HFFc6 (cell line): Measurements from ENCODE around the gene TCERG1L. TPM values are rescaled to one million over a fixed set of nuclear protein-coding genes. Genes with fewer than 3 reads are reported as not detected.
"Not testable (repeated sequence)": the region's sequence is repeated elsewhere in the genome, so short reads cannot be mapped to it uniquely, and the experiment has no call there.

Experiments
- DNase-seq: peaks from one replicate; pipeline ENCODE4 v3.0.0-alpha.2; 2018
- H3K27ac Mint-ChIP-seq: 2 replicates; pipeline ENCODE4 v1.8.0; 2020; ENCODE audit warnings: mild to moderate bottlenecking, mixed read lengths
- H3K27me3 Mint-ChIP-seq: 2 replicates; pipeline ENCODE4 v1.8.0; 2021; ENCODE audit warnings: mild to moderate bottlenecking, moderate library complexity, mixed read lengths; ENCODE audit not compliant: insufficient read depth
- H3K36me3 Mint-ChIP-seq: 2 replicates; pipeline ENCODE4 v1.8.0; 2021; ENCODE audit warnings: low read depth, mixed read lengths
- H3K4me1 Mint-ChIP-seq: 2 replicates; pipeline ENCODE4 v1.8.0; 2020; ENCODE audit warnings: low read depth, mixed read lengths
- H3K4me3 Mint-ChIP-seq: 2 replicates; pipeline ENCODE4 v1.8.0; 2020; ENCODE audit warnings: mild to moderate bottlenecking, moderate library complexity, mixed read lengths
- H3K9me3 Mint-ChIP-seq: 2 replicates; pipeline ENCODE4 v1.8.0; 2020; ENCODE audit warnings: mild to moderate bottlenecking, mixed read lengths
- CTCF ChIP-seq: fragments of 200-600 bp; sonication (generic); IDR thresholded peaks from 2 replicates; pipeline ENCODE4 v1.5.0; 2021; ENCODE audit warnings: antibody characterized with exemption, mild to moderate bottlenecking
- total RNA-seq, 6 experiments: library from RNA; stranded (reverse); fragmentation: NEBNext Ultra II Directional; extraction: Animal tissue kit (Norgen Biotek cat#: 25700); gene quantifications; 2 replicates in 1 of 6; 3 replicates in 5 of 6; pipeline ENCODE4 v1.2.3, GENCODE V29; 2021

TCERG1L gene
- total RNA-seq, 6 experiments from 2014 or later, result 0.09 TPM; not detected in 5

DNA sequence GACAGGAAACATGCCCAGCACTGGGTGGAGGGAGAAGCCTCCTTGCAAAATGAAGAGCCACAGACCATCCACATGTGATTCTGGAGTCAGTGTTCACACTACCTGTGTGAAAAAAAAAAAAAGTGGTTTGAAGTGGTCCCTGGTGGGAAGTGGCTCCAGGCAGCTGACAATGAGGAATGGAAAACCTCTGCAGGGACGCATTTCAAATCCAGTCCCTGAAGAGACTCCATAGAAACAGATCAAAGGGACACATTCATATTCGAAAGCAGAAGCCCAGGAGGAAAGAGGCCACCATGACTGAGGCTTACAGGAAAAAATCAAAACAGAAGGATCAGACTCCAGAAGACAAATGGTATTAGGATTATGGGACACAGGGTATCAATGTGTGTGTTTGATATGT is 11.5 kb upstream of the TCERG1L start:
- DNase-seq, result no peak
- no peak overlapping the region for H3K4me3 Mint-ChIP-seq
- no peak for TF ChIP-seq CTCF
- H3K27ac Mint-ChIP-seq, result no peak overlapping the region
- H3K9me3 Mint-ChIP-seq, result peaks cover 65% of the 10 kb centered on the region
- peaks cover 4% of the 10 kb centered on the region for H3K27me3 Mint-ChIP-seq
- peaks cover 14% of the 10 kb centered on the region for H3K36me3 Mint-ChIP-seq
- no peaks in the 10 kb centered on the region for H3K4me1 Mint-ChIP-seq

DNA sequence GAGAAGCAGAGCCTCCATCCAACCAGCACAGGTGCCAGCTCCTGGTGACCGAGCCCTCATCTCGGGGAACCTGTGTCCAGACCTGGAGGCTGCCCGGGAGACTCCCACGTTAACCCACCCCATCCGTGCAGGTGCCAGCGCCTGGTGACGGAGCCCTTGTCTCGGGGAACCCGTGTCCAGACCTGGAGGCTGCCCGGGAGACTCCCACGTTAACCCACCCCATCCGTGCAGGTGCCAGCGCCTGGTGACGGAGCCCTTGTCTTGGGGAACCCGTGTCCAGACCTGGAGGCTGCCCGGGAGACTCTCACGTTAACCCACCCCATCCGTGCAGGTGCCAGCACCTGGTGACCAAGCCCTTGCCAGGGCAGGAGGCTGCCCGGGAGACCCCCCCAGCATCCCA is 11.1 kb upstream of the TCERG1L start:
- peaks cover 66% of the 10 kb centered on the region for H3K9me3 Mint-ChIP-seq
- not testable (repeated sequence) for H3K4me3 Mint-ChIP-seq, H3K27ac Mint-ChIP-seq, DNase-seq, H3K27me3 Mint-ChIP-seq, H3K4me1 Mint-ChIP-seq
- peaks cover 14% of the 10 kb centered on the region for H3K36me3 Mint-ChIP-seq

- peaks cover 4% of the 10 kb centered on the region for H3K27me3 Mint-ChIP-seq
- peaks cover 66% of the 10 kb centered on the region for H3K9me3 Mint-ChIP-seq
- no peak for TF ChIP-seq CTCF
- peaks cover 14% of the 10 kb centered on the region for H3K36me3 Mint-ChIP-seq
- DNase-seq, result no peak
- H3K27ac Mint-ChIP-seq, result no peak overlapping the region
- H3K4me1 Mint-ChIP-seq, result no peaks in the 10 kb centered on the region
- H3K4me3 Mint-ChIP-seq, result no peak overlapping the region
Measured at GRCh38 chr10:131320860-131321604, 9.5 kb upstream of the TCERG1L start.

GRCh38 chr10:131318814-131319213 is 7.3 kb upstream of the TCERG1L start:
- H3K27ac Mint-ChIP-seq, result no peak overlapping the region
- TF ChIP-seq CTCF, result no peak
- peaks cover 14% of the 10 kb centered on the region for H3K36me3 Mint-ChIP-seq
- DNase-seq, result no peak
- H3K4me1 Mint-ChIP-seq, result no peaks in the 10 kb centered on the region
- peaks cover 64% of the 10 kb centered on the region for H3K9me3 Mint-ChIP-seq
- no peak overlapping the region for H3K4me3 Mint-ChIP-seq
- peaks cover 7% of the 10 kb centered on the region for H3K27me3 Mint-ChIP-seq

DNA sequence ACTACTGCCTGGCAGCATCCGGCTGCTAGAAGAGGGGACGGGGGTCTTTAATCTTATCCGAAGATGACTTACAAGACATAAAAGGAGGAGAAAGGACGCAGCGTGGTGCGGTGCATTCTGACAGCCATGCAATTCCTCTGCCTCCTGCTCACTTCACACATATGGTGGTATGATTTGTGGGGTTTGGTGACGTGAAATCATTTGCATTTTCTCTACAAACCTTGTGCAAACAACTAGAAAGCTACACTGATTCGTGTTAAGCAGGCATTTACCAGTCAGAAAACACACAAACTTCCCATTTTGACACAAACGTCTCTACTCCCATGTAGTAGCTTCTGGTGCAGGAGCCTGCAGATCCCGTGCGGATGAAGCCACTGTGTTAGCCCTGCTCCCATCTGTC is 6.8 kb upstream of the TCERG1L start:
- Mint-ChIP-seq H3K27me3 (peaks cover 4% of the 10 kb centered on the region), H3K9me3 (peaks cover 59% of the 10 kb centered on the region), H3K27ac (no peak overlapping the region), H3K4me1 (no peaks in the 10 kb centered on the region), H3K36me3 (peaks cover 10% of the 10 kb centered on the region), H3K4me3 (no peak overlapping the region)
- no peak for DNase-seq
- no peak for TF ChIP-seq CTCF

DNA sequence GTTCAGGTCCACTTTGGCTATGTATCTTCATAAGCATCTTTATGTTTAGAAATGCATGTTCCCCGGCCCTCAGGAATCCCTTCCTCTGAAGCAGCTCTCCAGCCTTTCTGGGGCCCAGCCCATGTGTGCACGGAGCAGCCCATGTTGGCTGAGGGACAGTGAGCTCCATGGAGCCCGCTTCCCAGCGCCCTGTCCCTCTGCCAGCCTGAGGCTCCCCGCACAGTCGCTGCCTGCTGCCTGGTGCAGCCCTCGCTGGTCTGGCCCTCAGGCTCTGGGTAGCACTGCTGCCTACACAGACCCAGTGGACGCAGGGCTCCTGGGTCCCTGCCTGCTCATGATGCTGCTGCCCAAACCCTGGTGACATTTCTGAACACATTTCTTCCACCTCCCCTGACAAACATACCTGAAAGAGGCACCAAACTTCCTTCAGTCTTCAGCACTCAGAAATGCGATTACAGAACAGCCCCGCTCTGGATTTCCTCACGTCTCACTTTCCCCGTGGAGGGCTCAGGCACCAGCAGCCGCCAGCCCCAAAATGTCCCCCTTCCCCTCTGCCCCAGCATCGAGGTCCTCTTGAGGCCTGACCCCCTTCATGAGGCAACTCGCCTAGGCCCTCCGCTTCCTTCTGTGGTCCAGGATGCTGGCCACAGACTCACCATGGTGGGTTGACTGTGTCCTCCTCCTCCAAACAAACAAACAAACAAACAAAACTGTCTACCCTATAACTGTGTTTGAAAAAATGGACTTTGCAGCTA is 5.0 kb upstream of the TCERG1L start:
- Mint-ChIP-seq H3K9me3 (peaks cover 55% of the 10 kb centered on the region), H3K4me1 (no peaks in the 10 kb centered on the region), H3K27ac (no peak overlapping the region), H3K27me3 (peaks cover 4% of the 10 kb centered on the region), H3K4me3 (no peak overlapping the region), H3K36me3 (peaks cover 5% of the 10 kb centered on the region; the same call in 1 of the 2 replicates)
- TF ChIP-seq CTCF, result no peak
- no peak for DNase-seq
